GM12878 (cell line): ENCODE data around the gene MTR. TPM values are rescaled to one million over a fixed set of nuclear protein-coding genes. Genes with fewer than 3 reads are reported as not detected.
A peak's percentile ranks its signal among the peaks of the same experiment; 100 is the strongest.

Source experiments
- ATAC-seq: fragments of 200-7000 bp; cut with Tn5 transposase; 3 replicates; pipeline ENCODE4 v1.9.1; 2020; ENCODE audit warnings: mild to moderate bottlenecking, moderate library complexity
- BruUV-seq: library from RNA; stranded (reverse); fragments of 400-500 nt; replicated peaks from 2 replicates; lab custom pipeline; 2021; lab: Mats Ljungman, UMichigan
- CTCF ChIA-PET: fragments of 300-600 bp; sonication (Branson Sonifier 250); formaldehyde crosslinking; extraction: SDS; loops from one replicate; lab custom pipeline; 2021; ENCODE audit warnings: inconsistent platforms; lab: Yijun Ruan, JAX
- POLR2A ChIA-PET: fragments of 350-600 bp; formaldehyde crosslinking; extraction: SDS; loops from one replicate; lab custom pipeline; 2021; ENCODE audit warnings: inconsistent platforms; lab: Charles Lee
- RAD21 ChIA-PET: fragments of 300-600 bp; sonication (Branson Sonifier 250); formaldehyde crosslinking; loops from one replicate; lab custom pipeline; 2023; ENCODE audit warnings: antibody characterized with exemption; ENCODE audit not compliant: unreplicated experiment; lab: Charles Lee
- SMC1A ChIA-PET: fragments of 300-600 bp; sonication (Branson Sonifier 250); formaldehyde crosslinking; loops from one replicate; lab custom pipeline; 2023; ENCODE audit not compliant: unreplicated experiment, uncharacterized antibody; lab: Charles Lee
- DNase-seq: peaks from one replicate; pipeline ENCODE4 v3.0.0-alpha.2; 2011; ENCODE audit warnings: low read depth, low spot score
- FAIRE-seq: peaks from 3 replicates; lab custom pipeline; 2011; peaks lifted over from hg19 to GRCh38; lab: Jason Lieb, UNC
- H2AFZ ChIP-seq: 2 replicates; pipeline ENCODE4 v1.6.0; 2011; ENCODE audit warnings: low read depth, low read length, control low read depth; ENCODE audit not compliant: control insufficient read depth
- H3K27ac ChIP-seq: 2 replicates; pipeline ENCODE4 v1.5.1; 2011; ENCODE audit warnings: control low read depth; ENCODE audit not compliant: control insufficient read depth, insufficient read depth
- H3K27me3 ChIP-seq, 2 experiments: replicated peaks in 1 of 2; 2 replicates each; pipeline versions ENCODE4 v1.6.0 to v1.6.1; 2011; ENCODE audit warnings: low read length in 1 of 2; ENCODE audit not compliant: control insufficient read depth in 2 of 2, insufficient read depth in 2 of 2
- H3K36me3 ChIP-seq, 2 experiments: 2 replicates each; pipeline ENCODE4 v1.5.1; 2011; ENCODE audit warnings: low read length in 1 of 2; ENCODE audit not compliant: control insufficient read depth in 2 of 2, insufficient read depth in 2 of 2
- H3K4me1 ChIP-seq: 2 replicates; pipeline ENCODE4 v1.6.1; 2011; ENCODE audit warnings: mild to moderate bottlenecking, low read length, moderate library complexity, mixed read lengths; ENCODE audit not compliant: control insufficient read depth, insufficient read depth
- H3K4me2 ChIP-seq: 2 replicates; pipeline ENCODE4 v1.6.0; 2011; ENCODE audit warnings: control low read depth; ENCODE audit not compliant: control insufficient read depth, insufficient read depth
- H3K4me3 ChIP-seq: fragments of 200-600 bp; sonication (generic); 2 replicates; pipeline ENCODE4 v1.5.1; 2016
- H3K79me2 ChIP-seq: 2 replicates; pipeline ENCODE4 v1.6.0; 2011; ENCODE audit warnings: low read length; ENCODE audit not compliant: control insufficient read depth, insufficient read depth
- H3K9ac ChIP-seq: 2 replicates; pipeline ENCODE4 v1.8.0; 2011; ENCODE audit warnings: low read length, control low read depth, mixed read lengths; ENCODE audit not compliant: control insufficient read depth, insufficient read depth
- H3K9me3 ChIP-seq: replicated peaks from 3 replicates; pipeline ENCODE4 v1.5.1; 2011; ENCODE audit warnings: mild to moderate bottlenecking, low read length; ENCODE audit not compliant: control insufficient read depth, insufficient read depth
- H4K20me1 ChIP-seq: 2 replicates; pipeline ENCODE4 v1.6.0; 2011; ENCODE audit not compliant: control insufficient read depth, insufficient read depth
- CHD4 ChIP-seq: fragments of 200-600 bp; sonication (generic); IDR thresholded peaks from 2 replicates; pipeline ENCODE4 v1.6.1; 2016; ENCODE audit warnings: mild to moderate bottlenecking
- EP300 ChIP-seq, 2 experiments: fragments of 150-350 bp in 1 of 2; IDR thresholded peaks; 2 replicates each; pipeline ENCODE4 v1.6.1; 2011 to 2012; ENCODE audit warnings: low read depth in 2 of 2, low read length in 2 of 2, borderline replicate concordance in 1 of 2, improper control_type of control experiment in 1 of 2, inconsistent platforms in 1 of 2; ENCODE audit not compliant: control insufficient read depth in 1 of 2
- GABPA ChIP-seq: IDR thresholded peaks from 2 replicates; pipeline ENCODE4 v1.6.1; 2014; ENCODE audit warnings: antibody characterized with exemption, low read depth, mild to moderate bottlenecking, inconsistent platforms
- MEF2B ChIP-seq: fragments of 450-650 bp; IDR thresholded peaks from 2 replicates; pipeline ENCODE4 v1.6.1; 2018; ENCODE audit warnings: mild to moderate bottlenecking, moderate library complexity; ENCODE audit not compliant: partially characterized antibody, poor library complexity, severe bottlenecking
- MYC ChIP-seq: IDR thresholded peaks from 2 replicates; pipeline ENCODE4 v1.6.1; 2011; ENCODE audit warnings: mild to moderate bottlenecking, low read length, moderate library complexity, inconsistent platforms; ENCODE audit not compliant: insufficient read depth, insufficient replicate concordance, insufficient read length, severe bottlenecking
- PKNOX1 ChIP-seq: fragments of 450-650 bp; IDR thresholded peaks from 2 replicates; pipeline ENCODE4 v1.6.1; 2016; ENCODE audit warnings: mild to moderate bottlenecking
- WRNIP1 ChIP-seq: IDR thresholded peaks from 2 replicates; pipeline ENCODE4 v1.6.1; 2011; ENCODE audit warnings: low read depth, low read length, improper control_type of control experiment, borderline replicate concordance
- YY1 ChIP-seq: IDR thresholded peaks from 2 replicates; pipeline ENCODE4 v1.6.1; 2011; ENCODE audit warnings: low read depth, mild to moderate bottlenecking, low read length
- ZNF384 ChIP-seq: IDR thresholded peaks from 2 replicates; pipeline ENCODE4 v1.6.1; 2012; ENCODE audit warnings: low read depth, mild to moderate bottlenecking, low read length, improper control_type of control experiment, borderline replicate concordance
- WGBS: methylation state at CpG from one replicate; pipeline ENCODE4 v1.1.6; 2016; ENCODE audit warnings: low lambda C conversion rate; ENCODE audit not compliant: insufficient replicate concordance, insufficient coverage; ENCODE audit errors: missing lambda C conversion rate; 5-methylcytosine and 5-hydroxymethylcytosine counted together
- in situ Hi-C: fragments of 300-500 bp; cut with MboI; formaldehyde crosslinking; loops from 9 replicates; pipeline ENCODE4 v1.14.3; 2018; ENCODE audit warnings: mixed read lengths
- intact Hi-C: fragments of 100-400 bp; cut with micrococcal nuclease; formaldehyde crosslinking; loops from one replicate; pipeline ENCODE4 v1.14.2; 2022; ENCODE audit not compliant: unreplicated experiment
- polyA plus RNA-seq, 11 experiments: library from polyadenylated mRNA; depleted of rRNA in 4 of 11; unstranded in 6 of 11; stranded (reverse) in 5 of 11; fragments of >200 nt; fragmentation: Nextera tagmentation in 4 of 11; fragmentation: Illumina TruSeq in 1 of 11; extraction: Ambion mirVana in 4 of 11; extraction: Trizol in 1 of 11; gene quantifications; 1 replicate in 1 of 11; 2 replicates in 10 of 11; pipeline versions ENCODE4 v1.2.1 to v1.2.3, GENCODE V29; 2011 to 2016; ENCODE audit warnings: inconsistent platforms in 2 of 11, missing spikeins in 2 of 11, low read depth in 1 of 11
- total RNA-seq, 4 experiments: library from RNA; depleted of rRNA in 3 of 4; stranded (reverse); fragments of >200 nt in 3 of 4; fragmentation: Illumina TruSeq in 1 of 4; extraction: Trizol in 1 of 4; gene quantifications; 2 replicates each; pipeline versions ENCODE4 v1.2.1 to v1.2.3, GENCODE V29; 2013 to 2021

MTR gene
- total and polyA plus RNA-seq, 10 of the 15 experiments (the other 5 are each of a cell fraction or from before 2014, with no cell fraction given): 2.4 to 38.7 (median 16.5) TPM

DNA sequence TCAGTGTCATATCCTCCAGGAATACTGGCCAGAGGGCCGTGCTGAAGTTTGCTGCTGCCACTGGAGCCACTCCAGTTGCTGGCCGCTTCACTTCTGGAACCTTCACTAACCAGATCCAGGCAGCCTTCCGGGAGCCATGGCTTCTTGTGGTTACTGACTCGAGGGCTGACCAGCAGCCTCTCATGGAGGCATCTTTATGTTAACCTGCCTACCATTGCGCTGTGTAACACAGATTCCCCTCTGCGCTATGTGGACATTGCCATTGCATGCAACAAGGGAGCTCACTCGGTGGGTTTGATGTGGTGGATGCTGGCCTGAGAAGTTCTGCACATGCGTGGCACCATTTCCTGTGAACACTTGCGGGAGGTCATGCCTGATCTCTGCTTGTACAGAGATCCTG, 24.8 kb downstream of the MTR start (continued):
- TF ChIP-seq PKNOX1 (no peak), MYC (no peak), GABPA (no peak), WRNIP1 (no peak)

GRCh38 chr1:236821091-236821627, 26.1 kb downstream of the MTR start:
- peaks cover 4 to 21% of the 10 kb centered on the region in 2 experiments for H3K36me3 ChIP-seq

More at GRCh38 chr1:236821091-236821627, 26.1 kb downstream of the MTR start:
- WGBS: 70% methylated on average over 6 of the region's 6 CpGs
- Histone ChIP-seq H3K4me3 (no peak overlapping the region), H3K79me2 (no peaks in the 10 kb centered on the region), H3K27me3 (no peaks in the 10 kb centered on the region), H3K9me3 (no peaks in the 10 kb centered on the region), H4K20me1 (no peaks in the 10 kb centered on the region), H3K9ac (no peak overlapping the region), H2AFZ (no peak overlapping the region), H3K4me2 (no peak overlapping the region), H3K27ac (no peak overlapping the region), H3K4me1 (no peaks in the 10 kb centered on the region)
- in situ Hi-C loops: no loop called here
- SMC1A ChIA-PET: interaction anchor here (2.9 kb wide), 1 partner anchor 20 kb away, joined by 10 read pairs; no protein-coding TSS in a partner anchor
- BruUV-seq: no TSS peak
- DNase-seq (no peak), FAIRE-seq (no peak), ATAC-seq (no peak)
- POLR2A ChIA-PET: no interaction called here
- CTCF ChIA-PET: interaction anchor here (1.1 to 1.6 kb wide), 2 partner anchors 25 to 42 kb away, joined by 3 to 4 read pairs; no protein-coding TSS in a partner anchor
- TF ChIP-seq CHD4: no peak
- no peak for TF ChIP-seq ZNF384
- TF ChIP-seq EP300 (IDR thresholded peaks at IDR 0.05; ENCODE audit: borderline replicate concordance in 1 of 2, control insufficient read depth in 1 of 2, low read depth in 2 of 2, low read length in 2 of 2): no peak
- peak; percentile 41 for TF ChIP-seq MEF2B
- no peak for TF ChIP-seq YY1
- intact Hi-C loops: no loop called here
- RAD21 ChIA-PET: no interaction called here
